ENCODE data around the gene TRMT112.

- TF ChIP-seq CTCF (conservative IDR thresholded peaks at IDR 0.05; ENCODE audit: low read depth, low read length), result no peak
- TF ChIP-seq CHD1 (IDR thresholded peaks at IDR 0.05; ENCODE audit: low read depth, low read length), result no peak
- TF ChIP-seq POLR2A (IDR thresholded peaks at IDR 0.05; ENCODE audit: low read depth, low read length), result no peak
- no peak for TF ChIP-seq RAD21 (IDR thresholded peaks at IDR 0.05; ENCODE audit: low read length)
- TF ChIP-seq RCOR1 (IDR thresholded peaks at IDR 0.05; ENCODE audit: insufficient replicate concordance, low read length), result no peak
- TF ChIP-seq RFX5 (IDR thresholded peaks at IDR 0.05; ENCODE audit: low read depth, low read length), result no peak
- TF ChIP-seq BHLHE40 (IDR thresholded peaks at IDR 0.05; ENCODE audit: low read depth, low read length), result no peak
- no peak for TF ChIP-seq MAZ (IDR thresholded peaks at IDR 0.05; ENCODE audit: borderline replicate concordance, low read depth, low read length)
Observed at GRCh38 chr11:64323373-64323772, 6.0 kb upstream of the TRMT112 start.

Measured in IMR-90 (cell line).